GM21360 (cell line): ENCODE measurements around the gene OR14A2.
A peak's percentile ranks its signal among the peaks of the same experiment; 100 is the strongest.
"Not testable (repeated sequence)": the region's sequence is repeated elsewhere in the genome, so short reads cannot be mapped to it uniquely, and the experiment has no call there.

Source experiments
- ATAC-seq: cut with Tn5 transposase; IDR thresholded peaks from one replicate; pipeline ENCODE4 v1.9.1; 2021; ENCODE audit warnings: mild to moderate bottlenecking, moderate library complexity; ENCODE audit not compliant: unreplicated experiment

OR14A2 gene

GRCh38 chr1:247748041-247748440, at the start of gene OR14A2:
TSS of gene OR14A2 (minus strand) at chr1:247748141.
- ATAC-seq, result no peak

GRCh38 chr1:247797518-247797917, 49.6 kb upstream of the OR14A2 start:
- no peak for ATAC-seq

- ATAC-seq, result no peak
Observed at GRCh38 chr1:247769603-247770002, 21.7 kb upstream of the OR14A2 start.

- no peak for ATAC-seq
Observed at GRCh38 chr1:247760456-247760855, 12.5 kb upstream of the OR14A2 start, which contains the start of gene OR1C1. TSS of gene OR1C1 (minus strand) at chr1:247760556. CDS start at chr1:247758406, 2,150 bp downstream.

- ATAC-seq, result not testable (repeated sequence)
Observed at GRCh38 chr1:247754311-247754710, 6.4 kb upstream of the OR14A2 start.

- ATAC-seq, result no peak
Observed at GRCh38 chr1:247749870-247750269, 1.9 kb upstream of the OR14A2 start.

- ATAC-seq, result no peak
Observed at GRCh38 chr1:247747616-247748015, 325 bp downstream of the OR14A2 start.

- ATAC-seq, result no peak
Observed at GRCh38 chr1:247746391-247746935, 1.5 kb downstream of the OR14A2 start.

GRCh38 chr1:247742215-247742760, 5.7 kb downstream of the OR14A2 start:
- ATAC-seq, result not testable (repeated sequence)

- no peak for ATAC-seq
Observed at GRCh38 chr1:247741756-247742155, 6.2 kb downstream of the OR14A2 start.

GRCh38 chr1:247740721-247741120, 7.2 kb downstream of the OR14A2 start:
- ATAC-seq, result no peak

GRCh38 chr1:247738315-247738714, 9.6 kb downstream of the OR14A2 start, which contains the start of gene OR14K1:
TSS of gene OR14K1 (plus strand) at chr1:247738615. CDS start at chr1:247738615, 0 bp downstream.
- no peak for ATAC-seq

- ATAC-seq, result no peak
Observed at GRCh38 chr1:247721222-247721621, 26.7 kb downstream of the OR14A2 start.

GRCh38 chr1:247716546-247716945, 31.4 kb downstream of the OR14A2 start, which contains the start of gene OR6F1:
TSS of gene OR6F1 (minus strand) at chr1:247716646. CDS start at chr1:247712755, 3,891 bp downstream.
- ATAC-seq, result no peak

- ATAC-seq, result no peak
Observed at GRCh38 chr1:247713753-247714152, 34.2 kb downstream of the OR14A2 start.

GRCh38 chr1:247710681-247711080, 37.3 kb downstream of the OR14A2 start:
- not testable (repeated sequence) for ATAC-seq

- no peak for ATAC-seq
Observed at GRCh38 chr1:247701338-247701737, 46.6 kb downstream of the OR14A2 start.

- ATAC-seq, result peak; percentile 98
Observed at GRCh38 chr1:247681288-247681897, 66.5 kb downstream of the OR14A2 start.

- ATAC-seq, result no peak
Observed at GRCh38 chr1:247680171-247680570, 67.8 kb downstream of the OR14A2 start.

- ATAC-seq, result no peak
Observed at GRCh38 chr1:247679639-247680038, 68.3 kb downstream of the OR14A2 start, which contains the start of gene OR13G1. TSS of gene OR13G1 (minus strand) at chr1:247679739. CDS start at chr1:247673041, 6,698 bp downstream.
